Bronchial epithelial cell (primary cell): ENCODE results near the gene BCDIN3D. TPM values are rescaled to one million over a fixed set of nuclear protein-coding genes. Genes with fewer than 3 reads are reported as not detected.

ENCODE experiments used
- DNase-seq: peaks from one replicate; pipeline ENCODE4 v3.0.0-alpha.2; 2010; ENCODE audit warnings: low read depth
- FAIRE-seq: peaks from 2 replicates; lab custom pipeline; 2011; peaks lifted over from hg19 to GRCh38; lab: Jason Lieb, UNC
- H3K27me3 ChIP-seq: 2 replicates; pipeline ENCODE4 v1.5.1; 2011; ENCODE audit warnings: low read length; ENCODE audit not compliant: control insufficient read depth, insufficient read depth
- H3K36me3 ChIP-seq: 2 replicates; pipeline ENCODE4 v1.5.1; 2011; ENCODE audit warnings: low read length; ENCODE audit not compliant: control insufficient read depth, insufficient read depth
- H3K4me3 ChIP-seq: 2 replicates; pipeline ENCODE4 v1.5.1; 2011; ENCODE audit warnings: mild to moderate bottlenecking, low read depth, low read length, control low read depth
- CTCF ChIP-seq: IDR thresholded peaks from 2 replicates; pipeline ENCODE4 v1.5.1; 2011; ENCODE audit warnings: mild to moderate bottlenecking, moderate library complexity, low read length, control low read depth, inconsistent platforms; ENCODE audit not compliant: insufficient read depth, severe bottlenecking
- total RNA-seq: library from RNA; depleted of rRNA; stranded (reverse); fragments of >200 nt; gene quantifications from 2 replicates; pipeline ENCODE4 v1.2.1, GENCODE V29; 2014

Gene BCDIN3D
- total RNA-seq, 1 donor from 2014 or later, result 7.4 TPM

- no peak for TF ChIP-seq CTCF
- no peak for FAIRE-seq
- H3K4me3 ChIP-seq, result no peak overlapping the region
- no peaks in the 10 kb centered on the region for H3K27me3 ChIP-seq
- DNase-seq, result no peak
- H3K36me3 ChIP-seq, result peaks cover 10% of the 10 kb centered on the region
Measured at GRCh38 chr12:49794021-49794420, 48.9 kb downstream of the BCDIN3D start.

GRCh38 chr12:49793620-49794019 lies 49.3 kb downstream of the BCDIN3D start:
- no peaks in the 10 kb centered on the region for H3K27me3 ChIP-seq
- DNase-seq (no peak), FAIRE-seq (no peak)
- no peak for TF ChIP-seq CTCF
- peaks cover 10% of the 10 kb centered on the region for H3K36me3 ChIP-seq
- H3K4me3 ChIP-seq, result no peak overlapping the region

GRCh38 chr12:49792976-49793580 lies 49.8 kb downstream of the BCDIN3D start:
- DNase-seq, result no peak
- TF ChIP-seq CTCF, result no peak
- Histone ChIP-seq H3K4me3 (no peak overlapping the region), H3K36me3 (peaks cover 10% of the 10 kb centered on the region), H3K27me3 (no peaks in the 10 kb centered on the region)
- FAIRE-seq, result no peak

GRCh38 chr12:49792181-49792970 lies 50.5 kb downstream of the BCDIN3D start:
- Histone ChIP-seq H3K27me3 (no peaks in the 10 kb centered on the region), H3K36me3 (peaks cover 9% of the 10 kb centered on the region), H3K4me3 (no peak overlapping the region)
- FAIRE-seq (no peak), DNase-seq (no peak)
- no peak for TF ChIP-seq CTCF

GRCh38 chr12:49791700-49792099 lies 51.2 kb downstream of the BCDIN3D start:
- no peak for TF ChIP-seq CTCF
- peaks cover 7% of the 10 kb centered on the region for H3K36me3 ChIP-seq
- no peak for FAIRE-seq
- DNase-seq, result no peak
- H3K27me3 ChIP-seq, result no peaks in the 10 kb centered on the region
- no peak overlapping the region for H3K4me3 ChIP-seq
